ENCODE measurements around the gene CUL4A.

The CUL4A gene

GRCh38 chr13:113275387-113275786 lies 66.0 kb downstream of the CUL4A start:
- Histone ChIP-seq H3K9me3 (ENCODE audit: insufficient read depth, low read depth, low read length) (no peaks in the 10 kb centered on the region; the same call in 1 of the 2 replicates), H3K27ac (ENCODE audit: low read length) (no peak overlapping the region), H3K4me3 (ENCODE audit: low read length) (no peak overlapping the region), H3K36me3 (ENCODE audit: insufficient read depth, low read depth, low read length) (peaks cover 10% of the 10 kb centered on the region; the same call in 1 of the 2 replicates), H3K27me3 (ENCODE audit: insufficient read depth, low read length) (no peaks in the 10 kb centered on the region), H3K4me1 (ENCODE audit: insufficient read depth, low read length) (no peaks in the 10 kb centered on the region), H3K9ac (ENCODE audit: low read depth, low read length) (no peak overlapping the region)

- no peaks in the 10 kb centered on the region; the same call in 1 of the 2 replicates for H3K9me3 ChIP-seq (ENCODE audit: insufficient read depth, low read depth, low read length)
- no peak overlapping the region for H3K4me3 ChIP-seq (ENCODE audit: low read length)
- no peaks in the 10 kb centered on the region for H3K4me1 ChIP-seq (ENCODE audit: insufficient read depth, low read length)
- H3K27ac ChIP-seq (ENCODE audit: low read length): no peak overlapping the region
- no peaks in the 10 kb centered on the region for H3K36me3 ChIP-seq (ENCODE audit: insufficient read depth, low read depth, low read length)
- H3K27me3 ChIP-seq (ENCODE audit: insufficient read depth, low read length): peaks cover 8% of the 10 kb centered on the region; the same call in 1 of the 2 replicates
- H3K9ac ChIP-seq (ENCODE audit: low read depth, low read length): no peak overlapping the region
Measured at GRCh38 chr13:113280126-113280525, 70.7 kb downstream of the CUL4A start.

GRCh38 chr13:113283904-113284303 lies 74.5 kb downstream of the CUL4A start:
- Histone ChIP-seq H3K9me3 (ENCODE audit: insufficient read depth, low read depth, low read length) (peaks cover 3% of the 10 kb centered on the region; the same call in 1 of the 2 replicates), H3K9ac (ENCODE audit: low read depth, low read length) (no peak overlapping the region), H3K4me1 (ENCODE audit: insufficient read depth, low read length) (no peaks in the 10 kb centered on the region), H3K27ac (ENCODE audit: low read length) (no peak overlapping the region), H3K4me3 (ENCODE audit: low read length) (no peak overlapping the region), H3K36me3 (ENCODE audit: insufficient read depth, low read depth, low read length) (no peaks in the 10 kb centered on the region), H3K27me3 (ENCODE audit: insufficient read depth, low read length) (peaks cover 14% of the 10 kb centered on the region; the same call in 1 of the 2 replicates)

GRCh38 chr13:113288880-113289279 lies 79.5 kb downstream of the CUL4A start:
- no peak overlapping the region for H3K4me3 ChIP-seq (ENCODE audit: low read length)
- no peaks in the 10 kb centered on the region for H3K36me3 ChIP-seq (ENCODE audit: insufficient read depth, low read depth, low read length)
- no peaks in the 10 kb centered on the region; the same call in 1 of the 2 replicates for H3K4me1 ChIP-seq (ENCODE audit: insufficient read depth, low read length)
- H3K9ac ChIP-seq (ENCODE audit: low read depth, low read length): no peak overlapping the region
- peaks cover 3% of the 10 kb centered on the region; the same call in 1 of the 2 replicates for H3K9me3 ChIP-seq (ENCODE audit: insufficient read depth, low read depth, low read length)
- no peak overlapping the region for H3K27ac ChIP-seq (ENCODE audit: low read length)
- peaks cover 41% of the 10 kb centered on the region for H3K27me3 ChIP-seq (ENCODE audit: insufficient read depth, low read length)

GRCh38 chr13:113291129-113291528 lies 81.7 kb downstream of the CUL4A start:
- Histone ChIP-seq H3K4me1 (ENCODE audit: insufficient read depth, low read length) (no peaks in the 10 kb centered on the region; the same call in 1 of the 2 replicates), H3K27ac (ENCODE audit: low read length) (no peak overlapping the region), H3K36me3 (ENCODE audit: insufficient read depth, low read depth, low read length) (no peaks in the 10 kb centered on the region), H3K4me3 (ENCODE audit: low read length) (no peak overlapping the region), H3K9me3 (ENCODE audit: insufficient read depth, low read depth, low read length) (peaks cover 3% of the 10 kb centered on the region; the same call in 1 of the 2 replicates), H3K9ac (ENCODE audit: low read depth, low read length) (no peak overlapping the region), H3K27me3 (ENCODE audit: insufficient read depth, low read length) (peaks cover 40% of the 10 kb centered on the region)

GRCh38 chr13:113292021-113292862 lies 82.8 kb downstream of the CUL4A start:
- Histone ChIP-seq H3K4me3 (ENCODE audit: low read length) (peak overlapping the region; percentile 39; the same call in 1 of the 2 replicates), H3K27me3 (ENCODE audit: insufficient read depth, low read length) (peaks cover 40% of the 10 kb centered on the region), H3K36me3 (ENCODE audit: insufficient read depth, low read depth, low read length) (no peaks in the 10 kb centered on the region), H3K27ac (ENCODE audit: low read length) (no peak overlapping the region), H3K9me3 (ENCODE audit: insufficient read depth, low read depth, low read length) (peaks cover 3% of the 10 kb centered on the region; the same call in 1 of the 2 replicates), H3K4me1 (ENCODE audit: insufficient read depth, low read length) (no peaks in the 10 kb centered on the region; the same call in 1 of the 2 replicates), H3K9ac (ENCODE audit: low read depth, low read length) (peak overlapping the region; percentile 11; the same call in 1 of the 2 replicates)

- Histone ChIP-seq H3K36me3 (ENCODE audit: insufficient read depth, low read depth, low read length) (no peaks in the 10 kb centered on the region), H3K27me3 (ENCODE audit: insufficient read depth, low read length) (peaks cover 36% of the 10 kb centered on the region), H3K4me1 (ENCODE audit: insufficient read depth, low read length) (peaks cover 5% of the 10 kb centered on the region), H3K27ac (ENCODE audit: low read length) (no peak overlapping the region), H3K4me3 (ENCODE audit: low read length) (no peak overlapping the region), H3K9me3 (ENCODE audit: insufficient read depth, low read depth, low read length) (no peaks in the 10 kb centered on the region), H3K9ac (ENCODE audit: low read depth, low read length) (no peak overlapping the region)
Measured at GRCh38 chr13:113293686-113294085, 84.3 kb downstream of the CUL4A start.

- Histone ChIP-seq H3K9me3 (ENCODE audit: insufficient read depth, low read depth, low read length) (no peaks in the 10 kb centered on the region), H3K9ac (ENCODE audit: low read depth, low read length) (no peak overlapping the region), H3K4me1 (ENCODE audit: insufficient read depth, low read length) (peaks cover 5% of the 10 kb centered on the region), H3K4me3 (ENCODE audit: low read length) (no peak overlapping the region), H3K27ac (ENCODE audit: low read length) (no peak overlapping the region), H3K36me3 (ENCODE audit: insufficient read depth, low read depth, low read length) (no peaks in the 10 kb centered on the region), H3K27me3 (ENCODE audit: insufficient read depth, low read length) (peaks cover 17% of the 10 kb centered on the region)
Measured at GRCh38 chr13:113295776-113296175, 86.4 kb downstream of the CUL4A start.

GRCh38 chr13:113296823-113297369 lies 87.5 kb downstream of the CUL4A start, which contains the start of gene LAMP1:
TSS of gene LAMP1 (plus strand) at chr13:113297239. CDS start at chr13:113297435, 196 bp downstream.
- peaks cover 9% of the 10 kb centered on the region; the same call in 1 of the 2 replicates for H3K27me3 ChIP-seq (ENCODE audit: insufficient read depth, low read length)
- H3K27ac ChIP-seq (ENCODE audit: low read length): peak within 1 kb of the TSS; percentile 65
- H3K36me3 ChIP-seq (ENCODE audit: insufficient read depth, low read depth, low read length): no peaks in the 10 kb centered on the region
- H3K9me3 ChIP-seq (ENCODE audit: insufficient read depth, low read depth, low read length): no peaks in the 10 kb centered on the region
- H3K4me1 ChIP-seq (ENCODE audit: insufficient read depth, low read length): peaks cover 5% of the 10 kb centered on the region
- peak within 1 kb of the TSS; percentile 98 for H3K4me3 ChIP-seq (ENCODE audit: low read length)
- peak within 1 kb of the TSS; percentile 94 for H3K9ac ChIP-seq (ENCODE audit: low read depth, low read length)

- peaks cover 5% of the 10 kb centered on the region for H3K4me1 ChIP-seq (ENCODE audit: insufficient read depth, low read length)
Measured at GRCh38 chr13:113297370-113298042, 88.1 kb downstream of the CUL4A start.

More at GRCh38 chr13:113297370-113298042, 88.1 kb downstream of the CUL4A start:
- Histone ChIP-seq H3K4me3 (ENCODE audit: low read length) (peak overlapping the region; percentile 98), H3K27me3 (ENCODE audit: insufficient read depth, low read length) (peaks cover 2% of the 10 kb centered on the region; the same call in 1 of the 2 replicates), H3K27ac (ENCODE audit: low read length) (no peak overlapping the region), H3K9ac (ENCODE audit: low read depth, low read length) (peak overlapping the region; percentile 94), H3K9me3 (ENCODE audit: insufficient read depth, low read depth, low read length) (no peaks in the 10 kb centered on the region), H3K36me3 (ENCODE audit: insufficient read depth, low read depth, low read length) (no peaks in the 10 kb centered on the region)
